Measurements from ENCODE around the gene POFUT1.

DNA sequence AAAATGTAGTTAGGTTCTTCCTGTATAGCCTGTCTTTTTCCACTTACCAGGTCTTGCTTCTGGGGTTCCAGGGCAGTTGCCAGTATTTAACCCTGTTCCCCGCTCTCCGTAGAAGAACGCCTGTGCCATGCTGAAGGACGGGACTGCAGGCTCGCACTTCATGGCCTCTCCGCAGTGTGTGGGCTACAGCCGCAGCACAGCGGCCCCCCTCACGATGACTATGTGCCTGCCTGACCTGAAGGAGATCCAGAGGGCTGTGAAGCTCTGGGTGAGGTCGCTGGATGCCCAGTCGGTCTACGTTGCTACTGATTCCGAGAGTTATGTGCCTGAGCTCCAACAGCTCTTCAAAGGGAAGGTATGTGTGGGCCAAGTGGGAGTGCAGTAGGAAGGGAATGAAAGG is 23.0 kb downstream of the POFUT1 start:
- no peak for TF ChIP-seq POLR2A (IDR thresholded peaks at IDR 0.05; ENCODE audit: low read depth, low read length)
- TF ChIP-seq, protein P1, sequence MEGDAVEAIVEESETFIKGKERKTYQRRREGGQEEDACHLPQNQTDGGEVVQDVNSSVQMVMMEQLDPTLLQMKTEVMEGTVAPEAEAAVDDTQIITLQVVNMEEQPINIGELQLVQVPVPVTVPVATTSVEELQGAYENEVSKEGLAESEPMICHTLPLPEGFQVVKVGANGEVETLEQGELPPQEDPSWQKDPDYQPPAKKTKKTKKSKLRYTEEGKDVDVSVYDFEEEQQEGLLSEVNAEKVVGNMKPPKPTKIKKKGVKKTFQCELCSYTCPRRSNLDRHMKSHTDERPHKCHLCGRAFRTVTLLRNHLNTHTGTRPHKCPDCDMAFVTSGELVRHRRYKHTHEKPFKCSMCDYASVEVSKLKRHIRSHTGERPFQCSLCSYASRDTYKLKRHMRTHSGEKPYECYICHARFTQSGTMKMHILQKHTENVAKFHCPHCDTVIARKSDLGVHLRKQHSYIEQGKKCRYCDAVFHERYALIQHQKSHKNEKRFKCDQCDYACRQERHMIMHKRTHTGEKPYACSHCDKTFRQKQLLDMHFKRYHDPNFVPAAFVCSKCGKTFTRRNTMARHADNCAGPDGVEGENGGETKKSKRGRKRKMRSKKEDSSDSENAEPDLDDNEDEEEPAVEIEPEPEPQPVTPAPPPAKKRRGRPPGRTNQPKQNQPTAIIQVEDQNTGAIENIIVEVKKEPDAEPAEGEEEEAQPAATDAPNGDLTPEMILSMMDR (IDR thresholded peaks at IDR 0.05; ENCODE audit: extremely low read depth in 1 of 2, insufficient read depth in 1 of 2, low read depth in 1 of 2, low read length in 2 of 2) = no peak
- no peak for TF ChIP-seq POLR2AphosphoS5 (IDR thresholded peaks at IDR 0.05; ENCODE audit: insufficient read depth, low read depth, low read length)
- TF ChIP-seq, protein P2, sequence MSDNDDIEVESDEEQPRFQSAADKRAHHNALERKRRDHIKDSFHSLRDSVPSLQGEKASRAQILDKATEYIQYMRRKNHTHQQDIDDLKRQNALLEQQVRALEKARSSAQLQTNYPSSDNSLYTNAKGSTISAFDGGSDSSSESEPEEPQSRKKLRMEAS (IDR thresholded peaks at IDR 0.05; ENCODE audit: insufficient read depth, insufficient read length) = no peak
- no peak for TF ChIP-seq FOS (IDR thresholded peaks at IDR 0.05; ENCODE audit: borderline replicate concordance, insufficient read depth, low read length)
- TF ChIP-seq GATA2 (IDR thresholded peaks at IDR 0.05; ENCODE audit: insufficient read depth, insufficient read length, low read depth, low read length) = no peak
- TF ChIP-seq EZH2 (IDR thresholded peaks at IDR 0.05; ENCODE audit: borderline replicate concordance, low read depth, low read length, severe bottlenecking) = no peak
- no peak for TF ChIP-seq MYC (IDR thresholded peaks at IDR 0.05; ENCODE audit: low read depth, low read length)
